ENCODE results near the gene HOXD8.

Gene HOXD8

DNA sequence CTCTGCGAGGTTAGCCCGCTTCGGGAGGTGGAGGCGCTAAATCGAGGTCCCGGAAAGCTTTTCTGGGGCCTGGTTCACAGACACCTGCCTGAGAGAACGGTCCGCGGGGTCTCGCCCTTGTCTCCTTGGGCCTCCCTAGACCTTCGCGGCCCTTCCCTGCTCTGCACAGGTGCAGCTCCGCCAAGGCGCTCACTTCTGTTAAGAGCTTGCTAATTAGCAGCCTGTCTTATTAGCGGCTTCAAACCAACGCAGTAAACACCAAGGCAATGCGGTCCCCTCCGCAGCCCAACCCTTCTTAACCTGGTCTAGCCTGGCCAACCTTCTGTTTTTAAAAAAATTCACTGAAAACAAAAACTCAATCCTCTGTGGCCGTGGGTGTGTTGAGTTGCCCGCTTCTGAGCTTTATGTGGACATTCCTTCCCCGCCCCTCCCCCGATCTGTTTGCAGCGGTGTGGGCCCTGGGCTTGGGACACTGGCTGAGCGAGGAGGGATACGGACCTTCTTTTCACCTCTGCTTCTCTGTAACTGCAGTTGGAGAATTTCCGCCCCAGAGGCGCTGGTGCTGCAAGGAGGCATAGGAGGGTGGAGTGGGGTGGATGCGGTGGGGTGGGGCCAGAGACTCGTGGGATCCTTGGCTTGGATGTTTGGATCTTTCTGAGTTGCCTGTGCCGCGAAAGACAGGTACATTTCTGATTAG is 18.4 kb downstream of the HOXD8 start:
- DNase-seq: no peak

DNA sequence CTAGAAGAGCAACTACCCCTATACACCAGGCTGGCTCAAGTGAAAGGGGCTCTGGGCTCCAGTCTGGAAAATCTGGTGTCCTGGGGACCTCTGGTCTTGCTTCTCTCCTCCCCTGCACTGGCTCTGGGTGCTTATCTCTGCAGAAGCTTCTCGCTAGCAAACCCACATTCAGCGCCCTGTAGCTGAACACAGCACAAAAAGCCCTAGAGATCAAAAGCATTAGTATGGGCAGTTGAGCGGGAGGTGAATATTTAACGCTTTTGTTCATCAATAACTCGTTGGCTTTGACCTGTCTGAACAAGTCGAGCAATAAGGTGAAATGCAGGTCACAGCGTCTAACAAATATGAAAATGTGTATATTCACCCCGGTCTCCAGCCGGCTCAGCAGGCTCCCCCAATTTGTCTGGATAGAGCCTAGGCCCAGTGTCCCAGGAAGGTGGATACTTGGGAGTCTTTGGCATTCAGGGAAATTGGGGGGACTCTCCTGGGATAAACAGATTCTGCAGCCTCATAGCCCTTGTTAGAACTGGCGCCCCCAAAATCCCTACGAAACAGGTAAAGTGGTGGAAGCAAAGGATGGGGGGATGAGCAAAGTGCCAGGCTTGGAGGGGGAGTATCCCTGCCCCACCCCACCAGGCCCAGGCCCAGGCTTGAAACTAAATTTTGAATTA is 19.4 kb downstream of the HOXD8 start:
- no peak for DNase-seq

- DNase-seq: no peak
These were observed 20.0 kb downstream of the HOXD8 start for GRCh38 chr2:176149481-176149938.

- DNase-seq: no peak
These were observed 20.6 kb downstream of the HOXD8 start for GRCh38 chr2:176149939-176150583.

DNA sequence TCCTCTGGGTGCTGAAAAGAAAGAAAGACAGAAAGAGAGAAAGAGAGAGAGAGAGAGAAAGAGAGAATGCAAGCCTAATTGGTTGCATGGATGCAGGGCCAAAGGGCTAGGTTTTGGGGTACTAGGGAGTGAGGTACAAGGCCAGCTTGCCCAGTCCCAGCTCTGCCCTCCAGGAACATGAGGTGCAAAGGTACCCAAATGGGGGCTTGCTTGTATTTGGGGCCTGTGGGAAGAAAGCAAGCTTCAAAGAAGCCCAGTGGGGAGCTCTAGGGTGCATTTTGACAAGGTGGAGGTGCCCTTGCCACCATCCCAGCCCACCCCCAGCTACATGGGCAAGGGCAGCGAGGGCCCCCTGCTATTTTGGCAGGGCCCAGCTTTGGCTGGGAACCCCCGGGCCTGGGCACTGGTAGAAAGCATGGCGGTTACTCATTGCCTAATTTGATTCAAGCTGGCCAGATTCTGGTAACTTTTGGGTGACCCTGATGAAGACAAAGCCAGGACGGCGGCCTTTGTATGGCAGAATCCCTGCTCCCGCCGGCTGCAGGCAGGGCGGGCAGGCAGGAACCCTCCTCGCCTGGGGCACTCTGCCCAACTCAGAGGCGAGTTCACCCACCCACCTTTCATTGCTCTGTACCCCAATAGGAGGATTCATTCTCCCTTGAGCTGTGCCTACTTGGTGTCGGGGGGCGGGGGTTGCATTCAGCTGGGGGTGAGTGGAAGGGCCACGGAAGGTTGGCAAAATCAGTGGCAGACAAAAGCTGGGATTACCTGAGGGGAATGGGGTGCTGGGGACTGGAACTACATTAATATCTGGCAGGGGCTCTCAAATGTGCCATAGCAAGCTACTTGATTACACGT is 21.3 kb downstream of the HOXD8 start:
- DNase-seq: no peak

DNA sequence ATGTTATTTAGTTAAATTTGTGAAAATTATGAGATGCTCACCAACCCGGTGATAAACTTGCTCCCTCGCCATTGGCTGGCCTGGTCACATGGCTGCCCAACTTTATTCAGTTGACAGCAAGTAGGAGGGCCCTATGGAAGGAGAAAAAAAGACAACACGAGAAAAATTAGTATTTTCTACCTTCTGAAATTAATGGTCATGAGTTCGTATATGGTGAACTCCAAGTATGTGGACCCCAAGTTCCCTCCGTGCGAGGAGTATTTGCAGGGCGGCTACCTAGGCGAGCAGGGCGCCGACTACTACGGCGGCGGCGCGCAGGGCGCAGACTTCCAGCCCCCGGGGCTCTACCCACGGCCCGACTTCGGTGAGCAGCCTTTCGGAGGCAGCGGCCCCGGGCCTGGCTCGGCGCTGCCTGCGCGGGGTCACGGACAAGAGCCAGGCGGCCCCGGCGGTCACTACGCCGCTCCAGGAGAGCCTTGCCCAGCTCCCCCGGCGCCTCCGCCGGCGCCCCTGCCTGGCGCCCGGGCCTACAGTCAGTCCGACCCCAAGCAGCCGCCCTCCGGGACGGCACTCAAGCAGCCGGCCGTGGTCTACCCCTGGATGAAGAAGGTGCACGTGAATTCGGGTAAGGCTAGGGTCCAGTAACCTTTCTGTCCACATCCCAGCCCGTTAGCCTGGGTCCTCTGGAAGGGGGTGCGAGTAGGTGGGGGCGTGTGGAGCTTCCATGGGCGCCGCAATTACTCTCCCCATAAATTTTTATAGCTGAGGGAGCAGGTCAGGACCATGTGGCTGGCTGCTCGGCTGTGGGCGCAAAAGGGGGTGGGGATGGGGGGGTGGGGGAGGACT is 22.2 kb downstream of the HOXD8 start, which contains the start of gene HOXD4:
HOXD4 (plus strand) TSS at position 109 of the 846 bp plus-strand sequence; CDS start at position 193, 84 bp downstream.
- DNase-seq: no peak

DNA sequence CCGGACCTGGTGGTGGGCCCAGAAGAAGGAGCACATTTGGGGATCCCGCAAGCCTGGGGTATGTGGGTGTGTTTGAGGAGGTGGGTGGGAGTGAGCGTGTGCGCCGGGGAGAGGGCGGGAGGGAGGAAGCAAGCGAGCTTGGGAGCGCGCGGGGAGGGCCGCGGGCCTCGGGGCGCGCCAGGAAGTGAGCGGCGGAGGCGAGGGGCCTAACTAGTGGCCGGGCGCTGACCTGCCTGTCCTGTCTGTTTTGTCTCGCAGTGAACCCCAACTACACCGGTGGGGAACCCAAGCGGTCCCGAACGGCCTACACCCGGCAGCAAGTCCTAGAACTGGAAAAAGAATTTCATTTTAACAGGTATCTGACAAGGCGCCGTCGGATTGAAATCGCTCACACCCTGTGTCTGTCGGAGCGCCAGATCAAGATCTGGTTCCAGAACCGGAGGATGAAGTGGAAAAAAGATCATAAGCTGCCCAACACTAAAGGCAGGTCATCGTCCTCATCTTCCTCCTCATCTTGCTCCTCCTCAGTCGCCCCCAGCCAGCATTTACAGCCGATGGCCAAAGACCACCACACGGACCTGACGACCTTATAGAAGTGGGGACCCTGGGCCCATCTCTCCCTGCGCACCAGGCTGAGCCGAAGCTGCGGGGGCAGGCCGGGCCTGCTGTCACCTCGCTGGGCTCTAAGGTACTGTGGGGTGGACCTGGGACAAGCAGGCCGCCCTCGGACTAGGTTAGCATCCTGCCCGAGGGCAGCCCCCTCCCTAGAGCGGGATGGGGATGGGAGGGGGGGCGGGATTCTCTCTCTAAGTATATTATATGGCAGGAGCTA is 23.1 kb downstream of the HOXD8 start:
- DNase-seq: no peak

DNA sequence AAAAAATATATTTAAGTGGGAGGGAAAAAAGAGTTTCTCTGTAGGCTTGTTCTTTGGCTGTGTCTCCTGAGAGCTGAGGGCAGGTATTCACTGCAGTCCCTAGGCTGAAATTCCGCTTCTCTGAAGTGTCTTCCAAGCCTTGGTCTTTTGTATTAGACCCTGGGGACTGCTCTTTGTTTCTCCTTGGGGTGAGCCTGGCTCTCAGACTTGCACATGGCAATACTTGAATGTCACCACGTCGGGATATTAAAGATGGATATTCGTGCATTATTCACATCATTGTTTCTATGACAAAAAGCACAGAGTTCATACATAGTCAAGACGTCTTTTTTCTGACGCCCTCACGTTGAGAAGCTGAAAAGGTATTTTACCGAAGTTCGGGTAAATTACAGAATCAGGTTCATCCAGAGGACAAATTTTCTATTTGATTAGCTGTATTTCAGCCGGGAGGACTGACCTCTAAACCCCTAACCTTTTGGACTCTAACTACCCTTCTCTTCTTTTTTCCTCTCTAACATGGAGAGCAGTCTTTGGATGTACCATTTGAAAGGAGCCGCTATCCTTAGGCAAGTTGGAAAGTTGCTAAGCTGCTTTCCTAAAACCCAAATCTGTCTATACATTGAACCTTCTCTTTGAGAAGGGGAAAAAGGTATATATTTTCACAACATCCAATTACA is 25.2 kb downstream of the HOXD8 start:
- DNase-seq: no peak

- DNase-seq: no peak
These were observed 26.0 kb downstream of the HOXD8 start for GRCh38 chr2:176155356-176156044.

GRCh38 chr2:176156301-176156806 is 26.8 kb downstream of the HOXD8 start:
- no peak for DNase-seq

DNA sequence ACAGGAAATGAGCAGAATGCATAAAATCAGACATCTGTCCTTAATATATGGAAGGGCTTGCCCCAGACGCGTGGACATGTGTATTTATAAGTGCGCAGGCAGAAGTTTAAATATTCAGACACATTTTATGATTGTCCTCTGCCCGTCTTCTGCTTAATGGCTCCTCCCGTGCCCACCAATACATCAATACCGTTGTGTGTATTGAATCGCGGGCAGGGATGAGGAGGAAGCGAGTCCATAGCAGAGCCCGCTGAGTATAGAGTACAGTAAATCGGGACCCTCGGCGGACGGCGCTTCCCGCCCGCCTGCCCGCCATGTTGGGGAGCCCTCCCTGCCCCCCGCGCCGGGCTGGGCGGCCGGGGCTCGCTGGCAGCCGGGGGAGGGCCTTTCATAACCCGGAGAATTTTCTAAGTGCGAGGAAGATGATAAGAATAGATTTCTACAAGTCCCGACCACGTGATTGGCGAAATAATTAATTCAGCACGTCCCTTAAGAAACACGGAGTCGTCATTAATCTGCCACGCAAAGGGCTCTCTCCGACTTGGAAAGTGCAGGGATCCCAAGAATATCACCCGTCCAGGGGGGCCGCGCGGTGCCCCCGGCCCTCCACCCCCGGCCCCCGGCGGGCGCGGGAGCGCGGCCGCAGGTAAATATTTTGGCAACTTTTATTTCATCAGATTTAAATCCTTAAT is 27.4 kb downstream of the HOXD8 start, which contains the start of gene HOXD3:
HOXD3 (plus strand) TSS at position 501 of the 692 bp plus-strand sequence. CDS start 11,808 bp downstream, outside the sequence.
- peak; percentile 69 for DNase-seq

GRCh38 chr2:176157499-176158185 is 28.1 kb downstream of the HOXD8 start:
- DNase-seq: no peak

GRCh38 chr2:176158186-176158591 is 28.7 kb downstream of the HOXD8 start:
- DNase-seq: no peak

DNA sequence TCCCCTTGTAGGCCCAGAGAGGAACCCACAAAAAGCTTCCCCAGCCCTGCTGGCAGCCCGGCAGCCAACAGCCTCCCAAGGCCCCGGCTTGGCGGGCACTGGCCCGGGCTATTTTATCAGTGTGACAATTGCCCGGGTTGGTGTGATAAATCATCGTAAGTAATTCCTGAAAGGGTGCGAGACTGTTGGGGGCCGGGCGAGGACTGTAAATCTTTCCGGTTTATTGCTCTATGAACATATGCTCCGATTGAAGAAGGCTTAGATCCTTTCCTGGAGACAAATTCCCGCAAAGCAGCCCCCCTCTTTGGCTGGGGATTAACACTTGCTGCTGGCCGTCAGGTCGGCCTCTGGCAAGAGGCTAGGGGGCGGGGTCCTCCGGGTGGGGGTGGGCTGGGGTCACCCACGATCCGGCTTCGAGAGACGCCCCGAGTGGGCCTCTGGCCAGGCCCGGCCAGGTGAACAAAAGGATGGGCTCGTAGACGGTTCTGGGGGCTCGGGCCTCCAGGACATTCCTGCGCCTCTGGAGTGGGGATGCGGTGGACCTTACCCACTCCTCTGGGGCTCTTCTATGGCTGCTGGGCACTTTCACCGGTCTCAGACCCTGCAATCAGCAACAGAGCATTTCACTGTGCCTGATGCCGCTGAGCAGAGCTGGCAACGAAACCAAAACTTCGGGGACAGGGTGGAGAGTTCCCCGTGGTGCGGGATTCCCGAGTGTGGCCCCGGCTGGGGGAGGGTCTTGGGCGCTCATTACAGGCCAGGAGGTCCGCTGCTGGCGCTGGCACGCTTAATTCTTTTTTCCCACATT is 29.6 kb downstream of the HOXD8 start:
- DNase-seq: peak; percentile 77

GRCh38 chr2:176159663-176160250 is 30.3 kb downstream of the HOXD8 start:
- DNase-seq: no peak

- DNase-seq: no peak
These were observed 30.9 kb downstream of the HOXD8 start for GRCh38 chr2:176160251-176160985.
